ENCODE results near the gene USP17L12.
"Not testable (repeated sequence)": the region's sequence is repeated elsewhere in the genome, so short reads cannot be mapped to it uniquely, and the experiment has no call there.

USP17L12 gene

GRCh38 chr4:9219852-9220251, at the start of gene USP17L12:
Gene USP17L12, plus strand, starts transcription at chr4:9220152. Its CDS starts 0 bp downstream, at chr4:9220152.
- DNase-seq (ENCODE audit: low read depth, low spot score), result not testable (repeated sequence)

- not testable (repeated sequence) for DNase-seq (ENCODE audit: low read depth, low spot score)
These were observed 9.6 kb upstream of the USP17L12 start, which contains the start of gene USP17L10 for GRCh38 chr4:9210357-9210756. Gene USP17L10, plus strand, starts transcription at chr4:9210657. Its CDS starts 0 bp downstream, at chr4:9210657.

- not testable (repeated sequence) for DNase-seq (ENCODE audit: low read depth, low spot score)
These were observed 5.3 kb upstream of the USP17L12 start for GRCh38 chr4:9214701-9215100.

- DNase-seq (ENCODE audit: low read depth, low spot score), result not testable (repeated sequence)
These were observed 4.8 kb upstream of the USP17L12 start, which contains the start of gene USP17L11 for GRCh38 chr4:9215105-9215504. Gene USP17L11, plus strand, starts transcription at chr4:9215405. Its CDS starts 0 bp downstream, at chr4:9215405.

GRCh38 chr4:9224596-9224995, 4.6 kb downstream of the USP17L12 start, which contains the start of gene USP17L13:
Gene USP17L13, plus strand, starts transcription at chr4:9224896. Its CDS starts 0 bp downstream, at chr4:9224896.
- not testable (repeated sequence) for DNase-seq (ENCODE audit: low read depth, low spot score)

- not testable (repeated sequence) for DNase-seq (ENCODE audit: low read depth, low spot score)
These were observed 10.3 kb downstream of the USP17L12 start for GRCh38 chr4:9230249-9230648.

GRCh38 chr4:9234085-9234484, 14.1 kb downstream of the USP17L12 start, which contains the start of gene USP17L15:
Gene USP17L15, plus strand, starts transcription at chr4:9234385. Its CDS starts 0 bp downstream, at chr4:9234385.
- not testable (repeated sequence) for DNase-seq (ENCODE audit: low read depth, low spot score)

GRCh38 chr4:9238461-9238860, 18.5 kb downstream of the USP17L12 start:
- peak; percentile 1 for DNase-seq (ENCODE audit: low read depth, low spot score)

GRCh38 chr4:9243579-9243978, 23.6 kb downstream of the USP17L12 start, which contains the start of gene USP17L17:
Gene USP17L17, plus strand, starts transcription at chr4:9243879. Its CDS starts 0 bp downstream, at chr4:9243879.
- DNase-seq (ENCODE audit: low read depth, low spot score), result not testable (repeated sequence)

GRCh38 chr4:9247953-9248680, 28.2 kb downstream of the USP17L12 start, which contains the start of gene USP17L18:
Gene USP17L18, plus strand, starts transcription at chr4:9248630. Its CDS starts 0 bp downstream, at chr4:9248630.
- not testable (repeated sequence) for DNase-seq (ENCODE audit: low read depth, low spot score)

GRCh38 chr4:9253078-9253477, 33.1 kb downstream of the USP17L12 start, which contains the start of gene USP17L19:
Gene USP17L19, plus strand, starts transcription at chr4:9253378. Its CDS starts 0 bp downstream, at chr4:9253378.
- DNase-seq (ENCODE audit: low read depth, low spot score), result not testable (repeated sequence)

GRCh38 chr4:9257824-9258223, 37.9 kb downstream of the USP17L12 start, which contains the start of gene USP17L20:
Gene USP17L20, plus strand, starts transcription at chr4:9258124. Its CDS starts 0 bp downstream, at chr4:9258124.
- not testable (repeated sequence) for DNase-seq (ENCODE audit: low read depth, low spot score)

- DNase-seq (ENCODE audit: low read depth, low spot score), result not testable (repeated sequence)
These were observed 42.6 kb downstream of the USP17L12 start, which contains the start of gene USP17L21 for GRCh38 chr4:9262572-9262971. Gene USP17L21, plus strand, starts transcription at chr4:9262872. Its CDS starts 0 bp downstream, at chr4:9262872.

- DNase-seq (ENCODE audit: low read depth, low spot score), result not testable (repeated sequence)
These were observed 47.4 kb downstream of the USP17L12 start, which contains the start of gene USP17L22 for GRCh38 chr4:9267319-9267718. Gene USP17L22, plus strand, starts transcription at chr4:9267619. Its CDS starts 0 bp downstream, at chr4:9267619.

Measured in ELF-1 (cell line).